Trophoblast cell (in vitro differentiated cells and primary cell): ENCODE results near the gene TMC8.
"Not testable (repeated sequence)": the region's sequence is repeated elsewhere in the genome, so short reads cannot be mapped to it uniquely, and the experiment has no call there.

Experiments used
- DNase-seq, 2 donors: peaks; one replicate each; pipeline ENCODE4 v3.0.0-alpha.2; 2016
- H2AFZ ChIP-seq: 2 replicates; pipeline ENCODE4 v1.6.1; 2013; ENCODE audit warnings: low read length, moderate library complexity, mild to moderate bottlenecking; ENCODE audit not compliant: insufficient read depth, poor library complexity
- H2AK5ac ChIP-seq: 2 replicates; pipeline ENCODE4 v1.6.1; 2013; ENCODE audit warnings: mild to moderate bottlenecking, low read length
- H2BK120ac ChIP-seq: 2 replicates; pipeline ENCODE4 v1.6.1; 2013; ENCODE audit warnings: low read length, mild to moderate bottlenecking, moderate library complexity; ENCODE audit not compliant: insufficient read depth, poor library complexity
- H2BK12ac ChIP-seq: 2 replicates; pipeline ENCODE4 v1.6.1; 2013; ENCODE audit warnings: mild to moderate bottlenecking, low read length, moderate library complexity
- H2BK5ac ChIP-seq: 2 replicates; pipeline ENCODE4 v1.6.1; 2013; ENCODE audit warnings: low read length, low read depth, moderate library complexity, mild to moderate bottlenecking; ENCODE audit not compliant: poor library complexity
- H3K14ac ChIP-seq: 2 replicates; pipeline ENCODE4 v1.6.1; 2013; ENCODE audit warnings: mild to moderate bottlenecking, low read length
- H3K18ac ChIP-seq: 2 replicates; pipeline ENCODE4 v1.6.1; 2013; ENCODE audit warnings: mild to moderate bottlenecking, low read length
- H3K23ac ChIP-seq: 2 replicates; pipeline ENCODE4 v1.6.1; 2013; ENCODE audit warnings: low read length
- H3K27ac ChIP-seq: 2 replicates; pipeline ENCODE4 v1.5.1; 2013; ENCODE audit warnings: low read depth, mild to moderate bottlenecking, inconsistent platforms, low read length, moderate library complexity
- H3K27me3 ChIP-seq: 2 replicates; pipeline ENCODE4 v1.6.1; 2013; ENCODE audit warnings: inconsistent platforms, mild to moderate bottlenecking, low read length, moderate library complexity; ENCODE audit not compliant: insufficient read depth
- H3K36me3 ChIP-seq, 2 experiments: 1 replicate in 1 of 2; 2 replicates in 1 of 2; pipeline ENCODE4 v1.6.1; 2013; ENCODE audit warnings: low read length in 2 of 2, mild to moderate bottlenecking in 2 of 2, moderate library complexity in 1 of 2; ENCODE audit not compliant: insufficient read depth in 2 of 2, control insufficient read depth in 1 of 2
- H3K4ac ChIP-seq: 2 replicates; pipeline ENCODE4 v1.6.1; 2013; ENCODE audit warnings: low read depth, mild to moderate bottlenecking, low read length, moderate library complexity
- H3K4me1 ChIP-seq, 2 experiments: 1 replicate in 1 of 2; 2 replicates in 1 of 2; pipeline ENCODE4 v1.6.1; 2013; ENCODE audit warnings: low read length in 2 of 2, mild to moderate bottlenecking in 2 of 2, moderate library complexity in 1 of 2; ENCODE audit not compliant: insufficient read depth in 2 of 2, control insufficient read depth in 1 of 2
- H3K4me2 ChIP-seq: 2 replicates; pipeline ENCODE4 v1.6.1; 2013; ENCODE audit warnings: inconsistent platforms, mild to moderate bottlenecking, low read length, moderate library complexity
- H3K4me3 ChIP-seq: 2 replicates; pipeline ENCODE4 v1.5.1; 2013; ENCODE audit warnings: mild to moderate bottlenecking, low read depth, low read length, inconsistent platforms
- H3K79me1 ChIP-seq: one replicate; pipeline ENCODE4 v1.6.1; 2013; ENCODE audit warnings: low read length
- H3K79me2 ChIP-seq: 2 replicates; pipeline ENCODE4 v1.6.1; 2013; ENCODE audit warnings: low read length, mild to moderate bottlenecking; ENCODE audit not compliant: control insufficient read depth, insufficient read depth, poor library complexity
- H3K9ac ChIP-seq: 2 replicates; pipeline ENCODE4 v1.6.1; 2013; ENCODE audit warnings: mild to moderate bottlenecking, low read length
- H3K9me3 ChIP-seq: 2 replicates; pipeline ENCODE4 v1.6.1; 2013; ENCODE audit warnings: low read depth, mild to moderate bottlenecking, control low read depth, inconsistent platforms, low read length; ENCODE audit not compliant: insufficient read depth
- H4K12ac ChIP-seq: 2 replicates; pipeline ENCODE4 v1.6.1; 2013; ENCODE audit warnings: low read depth, mild to moderate bottlenecking, low read length, moderate library complexity
- H4K8ac ChIP-seq: 2 replicates; pipeline ENCODE4 v1.6.1; 2013; ENCODE audit warnings: low read depth, mild to moderate bottlenecking, low read length, moderate library complexity
- H4K91ac ChIP-seq: one replicate; pipeline ENCODE4 v1.6.1; 2013; ENCODE audit warnings: low read depth, mild to moderate bottlenecking, low read length, moderate library complexity
- WGBS: extraction: QIAGEN DNeasy Blood & Tissue Kit; methylation state at CpG from one replicate; pipeline ENCODE4 v1.1.7; 2013; ENCODE audit warnings: missing lambda C conversion rate; ENCODE audit not compliant: insufficient read length, insufficient coverage; ENCODE audit errors: extremely low coverage; 5-methylcytosine and 5-hydroxymethylcytosine counted together

The TMC8 gene

DNA sequence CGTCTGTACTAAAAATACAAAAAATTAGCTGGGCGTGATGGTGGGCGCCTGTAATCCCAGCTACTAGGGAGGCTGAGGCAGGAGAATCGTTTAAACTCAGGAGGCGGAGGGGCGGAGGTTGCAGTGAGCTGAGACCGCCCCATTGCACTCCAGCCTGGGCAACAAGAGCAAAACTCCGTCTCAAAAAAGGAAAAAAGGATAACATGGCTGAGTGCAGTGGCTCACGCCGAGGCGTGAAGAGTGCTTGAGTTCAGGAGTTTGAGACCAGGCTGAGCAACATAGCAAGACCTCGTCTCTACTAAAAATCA, 9.2 kb downstream of the TMC8 start:
- H2AK5ac ChIP-seq, H3K18ac ChIP-seq, H3K79me1 ChIP-seq: not testable (repeated sequence)

DNA sequence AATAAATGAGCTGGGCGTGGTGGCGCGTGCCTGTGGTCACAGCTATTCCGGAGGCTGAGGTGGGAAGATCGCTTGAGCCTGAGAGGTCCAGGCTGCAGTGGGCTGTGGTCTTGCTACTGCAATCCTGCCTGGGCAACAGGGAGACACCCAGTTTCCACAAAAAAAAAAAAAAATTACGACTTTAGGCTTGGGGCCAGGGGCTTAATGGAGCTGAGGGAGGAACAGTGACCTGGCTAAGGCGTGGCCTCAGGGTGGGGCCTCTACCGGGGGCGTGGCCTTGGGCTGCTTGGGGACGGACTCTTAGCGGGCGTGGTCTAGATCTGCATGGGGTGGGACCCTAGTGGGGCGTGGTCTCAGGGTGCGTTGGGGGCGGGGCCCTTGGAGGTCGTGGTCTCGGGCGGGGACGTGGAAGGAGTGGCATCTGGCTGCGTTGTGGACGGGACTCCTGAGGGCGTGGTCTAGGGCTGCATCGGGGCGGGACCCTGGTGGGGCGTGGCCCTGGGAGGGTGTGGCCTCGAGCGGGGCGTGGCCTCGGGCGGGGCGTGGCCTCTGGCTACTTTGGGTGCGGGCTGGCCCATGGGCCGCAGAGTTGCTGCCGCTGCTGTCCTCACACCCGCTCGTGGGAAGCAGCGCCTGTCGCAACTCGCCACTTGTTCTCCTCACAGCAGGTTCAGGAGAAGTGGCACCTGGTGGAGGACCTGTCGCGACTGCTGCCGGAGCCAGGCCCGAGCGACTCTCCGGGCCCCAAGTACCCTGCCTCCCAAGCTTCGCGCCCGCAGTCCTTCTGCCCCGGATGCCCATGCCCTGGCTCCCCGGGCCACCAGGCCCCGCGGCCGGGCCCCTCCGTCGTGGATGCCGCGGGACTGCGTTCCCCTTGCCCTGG, 9.8 kb downstream of the TMC8 start:
- Histone ChIP-seq H2AFZ (no peak overlapping the region), H2AK5ac (no peak overlapping the region), H3K36me3 (no peaks in the 10 kb centered on the region), H3K4me3 (no peak overlapping the region), H3K4me1 (no peaks in the 10 kb centered on the region), H3K27me3 (no peaks in the 10 kb centered on the region), H2BK5ac (no peak overlapping the region), H4K91ac (no peak overlapping the region), H3K79me1 (no peaks in the 10 kb centered on the region), H2BK120ac (no peak overlapping the region), H4K12ac (no peak overlapping the region), H3K14ac (no peak overlapping the region), H3K9ac (no peak overlapping the region), H3K4me2 (no peak overlapping the region), H4K8ac (no peak overlapping the region), H3K27ac (no peak overlapping the region), H3K23ac (no peak overlapping the region), H3K4ac (no peak overlapping the region), H3K9me3 (peaks cover 4% of the 10 kb centered on the region), H3K79me2 (no peaks in the 10 kb centered on the region), H2BK12ac (no peak overlapping the region), H3K18ac (no peak overlapping the region)
- no CpG with 5 or more reads among the region's 58 CpGs for WGBS
- DNase-seq, result peak; percentile 88 to 91

More for the DNA sequence above, 9.2 kb downstream of the TMC8 start:
- H4K91ac ChIP-seq, H2BK12ac ChIP-seq, H3K4me1 ChIP-seq, H2BK120ac ChIP-seq, H2AFZ ChIP-seq, DNase-seq, H3K23ac ChIP-seq, H4K8ac ChIP-seq, H3K4me3 ChIP-seq, H3K79me2 ChIP-seq, H4K12ac ChIP-seq, H3K27ac ChIP-seq, H3K27me3 ChIP-seq, H3K9me3 ChIP-seq, H2BK5ac ChIP-seq, H3K4ac ChIP-seq, H3K4me2 ChIP-seq, H3K14ac ChIP-seq, H3K36me3 ChIP-seq, H3K9ac ChIP-seq: not testable (repeated sequence)
- WGBS, result no CpG with 5 or more reads among the region's 12 CpGs

DNA sequence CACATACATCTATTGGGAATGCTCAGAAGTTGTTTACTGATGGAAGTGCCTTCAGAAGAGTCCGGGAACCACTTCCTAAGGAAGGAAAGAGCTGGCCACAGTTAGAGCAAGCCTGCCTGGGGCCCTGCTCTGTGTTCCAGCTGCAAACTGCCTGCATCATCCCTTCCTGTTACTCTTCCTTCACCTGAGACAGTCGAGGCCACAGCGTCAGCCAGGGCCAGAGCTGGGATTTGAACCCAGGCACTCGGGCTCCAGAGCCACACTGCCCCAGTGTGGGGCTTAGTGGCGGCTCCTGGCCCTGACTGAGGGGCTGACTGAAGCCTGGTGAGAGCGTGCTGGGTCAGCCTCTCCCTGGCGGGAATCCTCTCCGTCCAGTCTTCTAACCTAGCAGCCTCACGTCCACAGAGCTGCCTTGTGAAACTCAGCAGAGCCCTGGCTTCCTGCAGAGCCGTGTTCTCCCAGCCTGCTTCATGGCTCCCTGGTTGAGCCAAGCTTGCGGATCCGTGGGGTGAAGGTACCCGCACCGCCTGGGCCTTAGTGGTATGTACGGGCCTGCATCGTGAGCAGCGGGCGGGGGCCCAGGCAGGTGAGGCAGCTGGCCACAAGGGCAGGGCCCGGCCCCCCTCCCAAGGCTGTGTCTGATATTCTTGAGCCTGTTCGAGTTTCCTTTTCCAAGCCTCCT, 11.0 kb downstream of the TMC8 start:
- Histone ChIP-seq H2BK120ac (no peak overlapping the region), H3K79me1 (no peaks in the 10 kb centered on the region), H3K9ac (no peak overlapping the region), H4K12ac (no peak overlapping the region), H4K8ac (no peak overlapping the region), H3K79me2 (no peaks in the 10 kb centered on the region), H3K23ac (no peak overlapping the region), H3K4me1 (no peaks in the 10 kb centered on the region), H2AFZ (no peak overlapping the region), H3K27me3 (no peaks in the 10 kb centered on the region), H3K27ac (no peak overlapping the region), H3K4me3 (no peak overlapping the region), H3K36me3 (no peaks in the 10 kb centered on the region), H3K18ac (no peak overlapping the region), H2BK12ac (no peak overlapping the region), H3K9me3 (peaks cover 4% of the 10 kb centered on the region), H3K14ac (no peak overlapping the region), H3K4me2 (no peak overlapping the region), H3K4ac (no peak overlapping the region), H4K91ac (no peak overlapping the region), H2AK5ac (no peak overlapping the region), H2BK5ac (no peak overlapping the region)
- WGBS, result no CpG with 5 or more reads among the region's 20 CpGs
- DNase-seq, result peak; percentile 67 to 71

DNA sequence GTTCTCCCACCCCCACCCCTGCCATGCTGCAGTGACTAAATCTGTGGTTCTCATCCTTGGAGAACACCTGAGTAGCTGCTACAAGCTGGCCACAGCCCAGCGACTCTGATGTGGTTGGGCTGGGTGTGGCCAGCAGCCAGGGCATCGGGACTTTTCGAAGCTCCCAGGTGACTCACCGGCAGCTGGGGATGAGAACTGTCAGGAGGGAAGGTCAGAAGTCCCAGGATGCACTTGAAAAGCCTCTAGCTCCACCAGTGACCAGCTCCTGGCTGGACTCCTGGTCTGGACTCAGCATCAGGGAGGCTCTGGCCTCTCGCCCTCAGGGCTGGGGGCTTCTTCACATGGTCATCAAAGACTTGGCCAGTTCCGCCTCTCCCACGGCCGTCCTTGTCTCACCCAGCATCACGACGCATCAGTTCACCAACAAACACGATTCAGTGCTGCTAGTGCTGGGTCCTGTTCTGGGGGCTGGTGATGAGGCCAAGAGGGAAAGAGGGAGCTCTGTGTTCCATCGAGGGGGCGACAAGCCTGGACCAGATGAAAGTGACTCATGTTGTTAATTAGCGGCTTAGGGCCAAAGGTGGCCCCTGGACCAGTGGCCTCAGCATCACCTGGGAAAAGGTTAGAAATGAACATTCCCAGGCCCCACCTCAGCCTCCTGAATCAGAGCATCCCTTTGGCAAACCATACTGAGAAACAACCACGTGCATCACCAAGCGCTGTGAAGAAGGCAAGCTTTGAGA, 11.7 kb downstream of the TMC8 start:
- Histone ChIP-seq H3K4ac (no peak overlapping the region), H3K79me2 (no peaks in the 10 kb centered on the region), H2BK12ac (no peak overlapping the region), H4K91ac (no peak overlapping the region), H3K9me3 (peaks cover 4% of the 10 kb centered on the region), H2AK5ac (no peak overlapping the region), H2BK5ac (no peak overlapping the region), H3K27ac (no peak overlapping the region), H3K18ac (no peak overlapping the region), H2AFZ (no peak overlapping the region), H3K23ac (no peak overlapping the region), H3K9ac (no peak overlapping the region), H4K8ac (no peak overlapping the region), H4K12ac (no peak overlapping the region), H3K4me2 (no peak overlapping the region), H3K4me3 (no peak overlapping the region), H3K14ac (no peak overlapping the region), H2BK120ac (no peak overlapping the region), H3K79me1 (no peaks in the 10 kb centered on the region), H3K4me1 (no peaks in the 10 kb centered on the region), H3K36me3 (no peaks in the 10 kb centered on the region), H3K27me3 (no peaks in the 10 kb centered on the region)
- peak; percentile 81 to 83 for DNase-seq
- no CpG with 5 or more reads among the region's 16 CpGs for WGBS
